NCI-H446 (cell line): ENCODE data around the gene TRIO.
"Not testable (repeated sequence)": the region's sequence is repeated elsewhere in the genome, so short reads cannot be mapped to it uniquely, and the experiment has no call there.

Source experiments
- DNase-seq, 2 experiments: peaks; one replicate each; lab custom pipeline; 2025; lab: John Stamatoyannopoulos, UW

TRIO gene

DNA sequence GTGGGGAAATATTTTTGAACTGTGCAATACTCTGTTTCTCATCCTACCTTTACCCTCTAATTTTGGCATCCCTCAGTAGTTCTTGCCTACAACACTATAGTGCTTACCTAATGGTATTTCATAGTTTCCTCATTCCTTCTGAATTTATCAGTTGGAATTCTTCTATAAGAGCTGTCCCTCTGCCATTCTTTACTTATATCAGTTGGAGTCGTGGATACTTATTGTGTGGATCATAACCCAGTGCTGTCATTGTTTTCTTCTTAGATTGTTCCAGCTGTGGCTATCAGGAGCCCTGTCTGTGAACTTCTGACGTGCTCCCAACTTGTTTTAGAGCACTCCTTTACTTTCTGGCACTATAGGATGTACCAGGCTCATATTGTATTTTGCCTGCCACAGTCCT, 292.3 kb downstream of the TRIO start:
- no peak for DNase-seq

DNA sequence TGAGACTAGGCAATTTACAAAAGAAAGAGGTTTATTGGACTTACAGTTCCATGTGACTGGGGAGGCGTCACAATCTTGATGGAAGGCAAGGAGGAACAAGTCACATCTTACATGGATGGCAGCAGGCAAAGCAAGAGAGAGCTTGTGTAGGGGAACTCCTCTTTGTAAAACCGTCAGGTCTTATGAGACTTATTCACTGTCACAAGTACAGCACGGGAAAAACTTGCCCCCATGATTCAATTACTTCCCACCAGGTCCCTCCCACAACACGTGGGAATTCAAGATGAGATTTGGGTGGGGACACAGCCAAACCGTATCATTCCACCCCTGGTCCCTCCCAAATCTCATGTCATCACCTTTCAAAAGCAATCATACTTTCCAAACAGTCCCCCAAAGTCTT, 293.0 kb downstream of the TRIO start:
- DNase-seq: not testable (repeated sequence)

DNA sequence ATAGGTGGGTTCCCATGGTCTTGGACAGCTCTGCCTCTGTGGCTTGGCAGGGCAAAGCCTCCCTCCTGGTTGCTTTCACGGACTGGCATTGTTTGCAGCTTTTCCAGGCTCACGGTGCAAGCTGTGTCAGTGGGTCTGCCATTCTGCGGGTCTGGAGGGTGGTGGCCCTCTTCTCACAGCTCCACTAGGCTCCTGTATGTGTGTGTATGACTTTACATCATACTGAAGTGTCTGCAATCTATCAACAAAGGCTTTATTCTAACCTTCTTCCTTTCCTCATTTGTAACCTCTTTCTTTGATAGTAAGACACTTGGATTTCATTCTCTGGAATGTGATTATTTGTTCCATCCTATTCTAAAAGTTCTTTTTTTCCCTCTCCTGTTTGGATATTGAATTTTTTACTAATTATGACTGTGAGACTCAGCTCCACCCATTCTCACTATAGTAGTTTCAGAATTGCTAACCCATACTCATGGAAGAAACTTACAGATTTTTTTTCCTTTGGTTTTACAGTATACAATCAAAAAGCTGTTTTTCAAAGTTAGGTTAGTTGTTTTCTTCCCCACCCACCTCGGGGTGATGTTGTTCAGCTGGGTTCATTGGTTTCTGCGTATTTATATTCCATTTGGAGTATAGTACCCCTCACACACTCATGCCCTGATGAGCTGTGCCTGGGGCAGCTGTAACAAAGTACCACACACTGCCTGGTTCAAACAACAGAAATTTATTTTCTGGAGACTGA, 293.8 kb downstream of the TRIO start:
- no peak for DNase-seq

DNA sequence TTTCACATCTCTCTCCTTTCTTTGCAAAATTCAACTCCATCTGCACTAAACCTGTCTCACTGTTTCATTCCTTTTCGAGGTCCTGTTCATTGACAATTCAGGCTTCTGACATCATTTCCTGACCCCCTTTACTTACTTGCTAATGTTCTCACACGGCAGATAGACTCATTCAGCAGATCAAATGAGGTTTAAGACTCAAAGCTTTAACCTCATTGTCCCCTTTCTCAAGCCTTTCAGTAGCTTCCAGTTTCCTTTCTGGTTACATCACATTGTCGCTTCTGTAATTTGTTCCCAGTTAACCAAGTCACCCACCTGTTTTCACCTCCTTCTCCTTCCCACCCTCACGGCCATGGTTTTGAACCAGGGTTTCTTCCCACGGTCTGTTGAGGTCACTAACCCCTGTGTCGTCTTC, 295.1 kb downstream of the TRIO start:
- no peak for DNase-seq

DNA sequence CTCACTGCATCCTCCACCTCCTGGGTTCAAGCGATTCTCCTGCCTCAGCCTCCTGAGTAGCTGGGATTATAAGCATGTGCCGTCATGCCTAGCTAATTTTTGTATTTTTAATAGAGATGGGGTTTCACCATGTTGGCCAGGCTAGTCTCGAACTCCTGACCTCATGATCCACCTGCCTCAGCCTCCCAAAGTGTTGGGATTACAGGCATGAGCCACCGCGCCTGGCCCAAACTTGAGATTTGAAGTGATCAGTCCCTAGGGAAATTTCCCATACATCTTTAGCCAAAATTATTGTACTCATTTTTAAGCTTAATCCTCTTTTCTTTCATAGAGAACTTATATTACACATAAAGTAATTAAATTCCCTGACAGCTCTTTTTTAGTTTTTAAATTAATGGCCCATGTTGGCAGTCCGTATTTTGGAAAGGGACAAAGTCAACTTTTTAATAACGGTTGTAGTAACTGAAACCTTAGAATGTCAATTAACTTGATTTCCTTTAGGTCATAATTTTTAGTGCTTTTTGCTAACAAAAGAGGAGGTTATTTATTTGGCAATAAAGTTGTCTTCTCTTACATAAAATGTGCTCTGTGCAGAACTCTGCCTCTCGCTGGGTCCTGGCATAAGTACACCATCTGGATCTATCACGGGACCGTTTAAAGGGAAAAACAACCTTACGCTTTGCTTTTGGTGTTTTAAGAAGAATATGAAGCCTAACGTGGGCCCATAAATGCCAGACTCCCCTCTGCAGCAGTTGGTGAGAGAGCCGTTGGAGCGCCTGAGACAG, 296.1 kb downstream of the TRIO start:
- DNase-seq: no peak

DNA sequence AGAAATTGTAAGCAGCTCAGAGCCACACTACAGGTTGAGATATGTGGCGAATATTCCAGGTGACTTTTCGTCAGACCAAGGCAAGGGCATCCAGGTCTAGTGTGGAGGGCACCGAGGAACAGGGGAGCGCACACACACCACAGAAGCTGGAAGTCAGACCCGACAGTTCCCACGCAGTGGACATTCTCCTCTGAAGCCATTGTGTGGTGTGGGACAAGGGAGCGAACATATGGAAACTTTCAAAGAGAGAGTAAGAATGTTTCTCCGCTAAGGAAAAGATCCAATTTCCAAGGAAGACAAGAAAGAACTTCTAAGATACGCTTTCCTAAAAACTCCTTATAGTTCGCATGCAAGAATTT, 297.1 kb downstream of the TRIO start:
- DNase-seq: no peak

DNA sequence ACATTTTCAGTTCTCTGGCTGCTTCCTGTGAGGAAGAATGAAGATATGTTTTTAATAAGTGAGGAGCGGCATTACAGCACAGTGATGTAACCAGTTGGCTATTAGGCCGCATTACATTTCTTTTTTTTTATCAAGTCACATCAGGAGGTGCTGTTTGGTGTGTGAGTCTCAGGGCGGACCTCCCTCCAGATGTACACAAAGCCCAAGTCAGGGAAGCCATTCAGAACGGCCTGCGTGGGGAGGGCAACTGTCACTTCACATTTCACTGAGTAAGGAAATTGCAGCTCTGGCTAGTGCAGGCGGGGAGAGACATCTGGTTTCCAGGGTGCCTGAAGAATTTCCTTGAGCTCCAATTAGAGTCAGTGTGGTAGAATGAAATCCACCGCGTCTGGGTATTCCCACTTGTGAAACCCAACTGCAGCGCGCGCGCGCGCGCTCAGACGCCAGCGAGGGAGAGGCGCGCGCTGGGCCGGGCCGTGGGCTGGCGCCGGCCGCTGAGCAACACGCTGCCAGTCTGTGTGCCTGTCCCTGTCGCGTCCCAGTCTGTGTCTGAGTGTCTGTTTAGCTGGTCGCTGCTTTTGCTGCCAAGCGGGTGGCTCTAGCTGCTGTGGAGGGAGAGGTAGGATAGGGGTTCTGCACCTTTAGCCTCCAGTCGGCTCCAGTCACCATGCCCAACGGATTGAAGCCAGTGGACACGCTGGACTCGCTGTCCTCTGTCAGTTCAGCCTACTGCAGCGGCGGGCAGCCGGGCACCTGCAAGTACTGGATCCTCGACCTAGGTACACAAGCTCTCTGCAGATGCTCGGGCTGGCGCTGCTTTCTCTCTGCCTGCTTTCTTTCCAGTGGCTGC, 297.7 kb downstream of the TRIO start:
- DNase-seq: no peak

DNA sequence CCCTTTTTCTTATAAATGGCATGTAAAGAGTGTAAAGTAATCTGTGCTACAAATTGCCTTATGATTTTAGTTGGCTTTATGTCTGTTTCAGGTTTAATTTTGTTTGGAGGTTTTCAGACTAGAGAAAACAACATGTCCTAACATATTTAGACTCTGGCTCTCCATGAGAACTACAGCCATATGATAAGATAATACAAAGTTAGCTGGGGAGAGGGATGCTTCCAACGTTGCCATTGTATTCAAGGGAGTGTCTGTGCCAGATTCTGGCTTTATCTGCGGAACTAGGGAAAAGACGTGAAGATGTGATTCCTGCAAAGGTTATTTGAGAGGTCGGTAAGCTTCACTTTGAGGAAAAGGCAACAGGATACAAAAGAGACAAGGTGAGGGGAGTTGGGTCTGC, 298.5 kb downstream of the TRIO start:
- no peak for DNase-seq

DNA sequence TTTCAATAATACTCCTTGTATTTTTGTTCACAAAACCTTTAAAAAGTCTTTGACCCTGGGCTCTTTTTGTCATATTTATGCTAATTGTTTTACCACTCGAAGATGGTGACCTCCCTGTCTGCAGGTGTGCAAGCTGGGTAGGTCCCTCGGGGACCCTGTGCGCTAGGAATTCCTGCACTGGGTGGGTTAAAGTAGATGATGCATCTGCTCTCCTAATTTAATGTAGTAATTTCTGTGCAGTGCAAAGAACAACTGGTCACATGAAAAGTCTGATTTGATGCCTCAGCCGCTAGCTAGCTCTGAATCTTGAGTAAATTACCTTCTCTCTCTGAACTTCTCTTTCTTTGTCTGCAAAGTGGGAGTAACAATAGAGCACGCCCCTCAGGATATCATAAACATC, 299.4 kb downstream of the TRIO start:
- DNase-seq: no peak

DNA sequence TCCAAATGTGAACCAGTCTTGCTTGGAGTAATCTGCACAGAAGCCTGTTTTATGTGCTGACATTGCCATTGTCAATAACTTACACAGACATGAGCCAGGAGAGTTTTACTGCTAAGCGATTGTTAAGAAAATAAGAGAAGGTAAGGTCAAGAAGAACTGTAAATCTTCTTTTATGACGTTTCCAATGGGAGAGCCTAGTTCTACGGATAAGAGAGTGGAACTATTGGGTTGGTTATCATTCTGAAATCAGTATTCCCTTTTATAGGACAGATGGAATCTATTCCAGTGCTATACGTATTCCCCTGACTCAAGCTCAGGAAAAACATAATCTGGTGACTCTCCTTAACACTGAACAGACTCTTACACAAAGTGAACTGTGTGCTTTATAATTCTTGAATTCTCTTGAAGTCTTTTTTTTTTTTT, 300.5 kb downstream of the TRIO start:
- DNase-seq: no peak

DNA sequence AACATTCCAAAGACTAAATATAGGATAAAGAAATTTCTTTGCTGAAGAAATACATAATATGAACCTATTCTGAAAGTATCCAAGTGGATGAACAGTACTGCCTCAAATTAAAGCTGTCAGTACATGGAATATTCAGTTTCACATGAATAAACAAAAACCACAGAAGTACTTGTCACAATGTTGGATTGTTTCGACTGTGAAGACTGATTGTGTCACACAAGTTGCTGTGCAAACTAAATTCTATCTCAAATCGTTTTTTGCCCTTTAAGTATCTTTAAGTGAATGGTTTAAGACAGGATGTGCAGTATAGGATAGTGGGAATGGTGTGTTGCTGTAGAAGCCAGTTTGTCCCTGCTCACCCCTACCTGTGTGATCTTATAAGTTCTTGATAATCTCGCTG, 301.0 kb downstream of the TRIO start:
- DNase-seq: no peak

DNA sequence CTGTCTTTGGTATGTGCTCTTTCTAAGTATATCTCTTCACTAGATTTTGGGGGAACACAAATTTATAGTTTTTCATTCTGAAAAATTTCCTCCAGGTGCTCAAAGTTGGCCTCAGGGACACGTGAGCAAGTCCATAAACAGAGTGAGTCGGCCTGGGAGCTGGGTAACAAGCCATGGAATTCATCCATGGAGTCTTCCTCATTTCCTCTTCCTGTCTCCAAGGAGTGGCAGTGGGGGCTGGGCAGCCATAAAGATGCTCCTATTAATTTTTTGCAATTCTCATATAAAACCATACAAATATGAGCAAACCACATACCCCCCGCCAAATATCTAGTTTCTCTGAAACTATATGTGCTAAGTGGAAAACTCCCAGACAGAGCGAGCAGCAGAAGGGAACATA, 301.9 kb downstream of the TRIO start:
- no peak for DNase-seq

DNA sequence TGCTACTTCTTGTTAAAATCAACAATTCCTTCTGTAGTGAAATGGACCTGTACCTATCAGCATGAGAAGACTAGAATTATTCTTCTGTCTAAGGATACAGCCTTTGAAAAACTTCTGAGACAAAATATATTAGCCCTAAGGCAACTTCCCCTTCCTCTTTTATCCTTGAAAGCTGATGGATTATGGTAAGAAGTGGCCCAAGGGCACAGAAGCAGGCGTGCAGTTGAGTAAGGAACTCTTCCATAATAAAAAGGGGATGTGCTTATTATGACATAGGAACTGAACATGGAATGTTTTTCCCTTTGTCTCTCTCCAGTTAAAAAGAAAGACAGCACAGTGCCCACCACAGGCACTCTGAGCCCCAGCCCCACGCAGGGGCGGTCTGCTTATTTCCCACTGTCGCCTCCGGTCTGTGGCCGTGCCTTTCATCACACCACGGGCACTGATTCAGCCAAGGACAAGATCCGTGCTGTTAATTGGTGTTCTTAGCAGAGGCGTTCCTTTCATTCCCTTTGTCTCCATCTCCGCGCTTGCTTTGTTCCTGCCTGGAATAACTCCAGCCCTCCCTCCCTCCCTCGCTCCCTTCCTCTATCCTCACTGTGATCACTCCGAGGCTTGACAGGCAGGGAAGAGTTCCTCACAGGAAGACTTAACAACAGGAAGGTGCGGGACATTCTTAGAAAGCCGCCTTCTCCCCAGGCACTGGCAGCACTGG, 302.6 kb downstream of the TRIO start:
- DNase-seq: no peak

DNA sequence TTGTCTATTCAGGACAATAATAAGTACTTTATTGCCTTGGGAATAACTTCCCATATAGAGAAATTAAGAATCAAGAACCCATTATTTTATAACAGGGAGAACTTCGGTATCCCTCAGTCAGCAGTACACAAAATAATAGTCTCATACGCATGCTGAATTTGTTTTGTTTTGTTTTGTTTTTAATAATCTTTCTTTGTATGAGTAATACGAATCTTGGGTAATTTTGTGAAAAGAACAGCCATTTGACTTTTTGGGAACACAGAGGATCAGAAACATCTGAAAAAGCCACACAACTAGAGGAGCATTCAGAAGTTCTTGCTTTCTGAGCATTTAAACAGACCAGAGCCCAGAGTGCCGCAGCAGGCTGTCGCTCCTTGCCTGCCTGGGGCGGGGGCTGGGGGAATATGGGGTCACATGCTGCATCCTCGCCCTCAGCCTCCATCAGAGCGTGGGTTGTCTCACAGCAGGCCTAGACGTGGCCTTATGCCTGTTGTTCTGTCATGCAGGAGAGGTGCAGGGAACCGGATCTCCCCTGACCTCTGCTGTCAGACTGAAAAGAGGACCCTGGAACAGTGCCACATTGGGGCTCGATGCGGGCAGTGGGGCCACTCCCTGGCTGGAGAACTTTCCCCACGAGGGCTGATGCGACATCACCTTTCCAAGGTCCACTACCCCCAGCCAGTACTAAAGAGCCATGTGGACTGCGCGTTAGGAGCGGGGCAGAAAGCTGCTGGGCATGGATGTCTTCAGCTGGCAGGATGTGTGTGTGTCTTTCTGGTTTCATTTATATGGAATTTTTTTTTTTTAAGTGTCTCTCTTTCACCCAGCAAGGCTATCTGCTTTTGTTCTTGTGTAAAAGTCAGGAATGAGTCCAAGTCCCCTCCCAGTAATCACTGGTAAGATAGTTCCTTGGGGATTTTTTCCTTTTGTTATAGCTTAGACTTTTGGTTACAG, 305.1 kb downstream of the TRIO start:
- peak in 1 of 2 experiments; percentile 37 for DNase-seq

DNA sequence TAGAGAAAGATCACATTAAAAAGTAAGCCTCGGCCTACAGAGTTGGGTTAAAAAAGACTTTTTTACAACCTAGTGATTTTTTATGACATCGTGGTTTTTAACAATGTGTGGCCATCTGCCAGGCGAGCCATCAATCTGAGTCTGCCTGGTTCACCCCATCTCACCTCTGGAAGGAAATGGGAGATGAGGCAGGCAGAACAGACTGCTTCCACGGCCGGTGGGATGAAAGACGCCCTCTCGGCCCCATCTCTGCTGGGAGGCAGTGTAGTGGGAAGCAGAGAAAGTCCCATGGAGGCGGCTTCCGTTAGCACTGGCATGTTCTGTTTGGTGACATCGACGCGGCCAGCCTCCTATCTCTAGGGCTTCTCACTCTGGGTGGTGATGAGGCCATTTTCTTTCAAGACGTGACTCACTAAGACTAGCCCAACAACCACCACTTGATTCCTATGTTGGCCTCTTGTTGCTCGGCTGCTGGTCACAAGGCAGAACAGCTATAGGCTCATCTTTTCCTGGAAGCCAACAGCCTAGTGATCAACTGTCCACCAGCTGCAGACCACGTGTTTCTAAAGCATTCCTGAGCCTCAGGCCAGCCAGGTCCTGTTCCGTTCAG, 306.0 kb downstream of the TRIO start:
- DNase-seq: no peak

DNA sequence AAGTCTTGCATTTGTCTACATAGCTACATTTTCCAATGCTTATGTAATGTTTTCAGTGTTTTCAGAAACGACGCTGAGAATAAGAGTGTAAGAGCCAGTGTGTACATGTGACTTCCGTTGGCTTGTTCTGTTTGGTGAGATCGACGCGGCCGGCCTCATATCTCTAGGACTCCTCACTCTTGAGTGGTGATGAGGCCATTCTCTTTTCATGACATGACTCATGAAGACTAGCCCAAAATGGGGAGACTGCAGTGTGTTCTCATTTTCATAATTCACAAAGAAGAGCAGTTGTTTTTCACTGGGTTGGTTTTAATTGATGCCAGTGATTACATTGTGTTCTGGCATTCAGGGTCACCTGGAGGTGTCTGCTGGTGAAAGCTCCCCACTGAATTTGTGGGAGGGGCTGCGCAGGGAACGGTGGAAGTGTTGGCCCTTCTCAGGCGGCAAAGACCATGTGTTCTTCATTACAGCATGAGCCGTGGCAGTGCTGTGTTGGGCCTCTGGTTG, 306.9 kb downstream of the TRIO start:
- no peak for DNase-seq

DNA sequence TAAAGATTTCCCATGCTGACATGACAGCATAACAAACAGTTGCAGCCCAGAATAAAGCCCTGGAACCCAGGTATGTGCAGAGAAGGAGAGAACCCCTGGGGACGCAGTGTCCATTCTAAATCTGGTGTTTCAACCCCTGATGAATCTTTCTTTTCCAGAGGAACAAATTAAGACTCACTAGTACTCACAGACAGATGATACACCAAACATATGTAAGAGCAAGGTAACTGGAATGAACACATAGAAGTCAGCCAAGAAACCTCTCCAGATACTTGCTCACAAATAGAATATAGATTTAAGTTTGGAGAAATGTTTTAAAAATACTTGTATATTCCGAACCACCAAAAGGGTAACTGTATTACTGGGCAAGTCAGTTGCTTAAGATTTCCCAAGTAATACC, 307.6 kb downstream of the TRIO start:
- no peak for DNase-seq

DNA sequence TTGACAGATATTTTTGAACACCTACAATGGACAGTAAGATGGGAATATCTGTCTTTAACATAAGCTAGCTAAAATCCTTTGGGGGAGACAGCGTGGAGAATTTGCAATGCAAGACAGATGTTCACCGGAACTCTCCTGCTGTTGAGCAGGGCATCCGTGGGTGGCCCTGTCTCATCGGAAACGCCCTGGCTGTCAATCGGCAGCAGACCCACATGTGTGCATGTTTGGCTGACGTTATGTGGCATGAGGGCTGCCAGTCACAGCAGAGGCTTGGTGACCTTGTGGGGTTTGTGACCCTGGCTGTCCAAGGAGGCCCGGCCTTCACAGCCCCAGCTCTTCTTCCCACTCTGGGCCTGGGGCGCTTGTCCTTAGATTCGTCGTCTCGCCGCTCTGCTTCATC, 308.7 kb downstream of the TRIO start:
- no peak for DNase-seq

DNA sequence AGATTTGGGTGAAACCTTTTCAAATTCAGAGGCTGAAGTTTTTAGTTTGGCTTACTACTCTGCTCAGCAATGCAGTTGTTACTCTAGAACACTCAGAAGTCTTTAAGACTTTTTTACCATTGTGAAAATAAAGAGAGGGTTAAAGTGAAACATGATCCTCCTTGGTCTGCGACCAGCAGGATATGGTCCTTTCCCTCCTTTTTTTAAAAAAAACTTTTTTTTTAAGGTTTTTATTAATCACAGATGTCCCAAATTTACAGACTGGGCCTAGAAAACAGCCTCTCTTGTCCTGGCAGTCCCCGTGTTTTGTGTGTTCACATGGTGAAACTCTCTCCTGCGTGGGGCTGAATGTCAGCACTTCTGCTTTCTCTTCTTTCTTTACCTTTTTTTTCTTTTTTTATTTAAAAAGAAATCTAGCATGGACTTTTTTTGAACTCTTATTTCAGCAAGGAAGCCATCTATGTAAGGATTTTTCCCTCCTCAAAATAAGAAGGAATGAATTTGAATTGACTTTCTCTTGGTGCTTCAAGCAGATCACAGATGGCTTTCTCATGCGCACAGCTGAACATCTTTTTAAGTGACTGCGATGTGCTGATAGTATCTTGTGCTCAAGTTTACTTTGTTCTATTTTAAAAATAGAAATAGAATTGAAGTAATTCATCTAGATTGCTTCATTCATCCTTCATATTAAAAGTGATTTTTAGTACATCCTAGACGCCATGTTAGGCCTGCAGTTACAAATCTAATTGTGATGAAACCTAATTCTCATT, 309.7 kb downstream of the TRIO start:
- DNase-seq: no peak

DNA sequence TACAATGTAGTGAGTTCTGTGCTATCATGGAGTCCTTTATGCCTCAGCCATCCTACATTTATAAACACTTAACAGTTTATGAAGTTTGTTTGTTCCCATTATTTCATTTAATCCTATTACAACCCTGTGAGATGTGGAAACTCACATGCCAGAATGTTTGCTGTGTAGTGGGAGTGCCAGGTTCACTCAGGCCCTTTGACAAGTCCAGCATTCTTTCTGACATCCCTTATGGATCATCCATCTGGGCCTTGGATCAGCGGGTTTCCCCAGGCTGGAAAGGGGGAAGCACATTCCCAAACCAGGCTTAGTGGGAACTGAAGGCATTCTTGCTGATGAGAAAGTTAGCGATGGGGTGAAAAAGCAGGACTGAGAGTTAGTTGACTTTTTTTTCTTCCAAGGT, 310.3 kb downstream of the TRIO start:
- no peak for DNase-seq
